Measurements from ENCODE around the gene KCNK5. TPM values are rescaled to one million over a fixed set of nuclear protein-coding genes. Genes with fewer than 3 reads are reported as not detected.

Gene KCNK5
- total RNA-seq, 2 donors from 2014 or later: 10.9 to 14.7 TPM

DNA sequence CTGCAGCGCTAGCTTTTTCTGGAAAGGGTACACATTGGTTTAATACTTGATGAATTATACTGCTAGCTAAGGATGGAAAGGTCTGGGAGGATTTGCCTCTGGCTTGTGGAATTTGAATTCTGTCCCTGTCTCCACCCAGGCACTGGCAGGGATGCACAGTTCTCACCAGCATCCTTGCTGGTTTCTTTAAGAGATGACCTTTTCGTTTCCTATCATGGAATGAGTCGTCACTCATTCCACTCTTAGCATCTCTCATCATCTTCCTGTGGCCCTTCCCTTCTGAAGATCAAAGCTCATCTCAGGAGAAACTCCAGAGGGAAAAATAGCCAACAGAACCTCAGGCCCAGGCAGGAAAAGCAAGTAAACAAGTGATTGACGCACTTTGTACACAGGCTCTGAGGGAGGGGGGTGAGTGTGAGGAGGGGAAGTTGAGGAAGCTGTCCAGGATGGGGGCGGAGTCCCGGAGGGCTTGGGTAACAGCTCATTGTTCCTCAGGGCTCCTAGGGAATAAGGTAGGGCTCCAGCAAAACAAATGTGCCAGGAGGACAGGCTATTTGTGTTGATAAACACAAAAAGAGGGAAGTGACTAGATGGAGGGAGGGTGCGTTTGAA lies 88.6 kb downstream of the KCNK5 start:
- Mint-ChIP-seq H3K9me3 (peaks cover 6 to 9% of the 10 kb centered on the region in 2 donors), H3K27ac (no peak overlapping the region), H3K27me3 (ENCODE audit: low read depth) (peaks cover 13% of the 10 kb centered on the region), H3K4me1 (ENCODE audit: low read depth) (peaks cover 25% of the 10 kb centered on the region), H3K36me3 (ENCODE audit: insufficient read depth in 2 of 2) (peaks cover 2 to 14% of the 10 kb centered on the region in 2 donors), H3K4me3 (no peak overlapping the region)
- DNase-seq: no peak
- no peak for ATAC-seq (replicated peaks in 1 of 2)

Other genes with a start within 250 kb of the KCNK5 start
- gene GLP1R, start 180.7 kb downstream of the KCNK5 start, total RNA-seq: 1 to 10 TPM in 1 of 2 donors, under 1 TPM in 1; 0.77 to 2.1 TPM
- 10 to 100 TPM; 21.0 to 22.0 TPM for gene SAYSD1, start 114.3 kb downstream of the KCNK5 start, total RNA-seq
- gene KCNK17, start 84.9 kb upstream of the KCNK5 start, total RNA-seq: not detected
- not detected for gene KCNK16, start 93.2 kb upstream of the KCNK5 start, total RNA-seq

All from activated T-cell treated with anti-CD3 and anti-CD28 coated beads, Interleukin-2, amount 50 U/mL, for 72 hours (primary cell).